ENCODE results near the gene DIP2A. TPM values are rescaled to one million over a fixed set of nuclear protein-coding genes. Genes with fewer than 3 reads are reported as not detected.

Gene DIP2A
- polyA plus RNA-seq, 3 donors: 4.6 to 55.4 (median 6.1) TPM

DNA sequence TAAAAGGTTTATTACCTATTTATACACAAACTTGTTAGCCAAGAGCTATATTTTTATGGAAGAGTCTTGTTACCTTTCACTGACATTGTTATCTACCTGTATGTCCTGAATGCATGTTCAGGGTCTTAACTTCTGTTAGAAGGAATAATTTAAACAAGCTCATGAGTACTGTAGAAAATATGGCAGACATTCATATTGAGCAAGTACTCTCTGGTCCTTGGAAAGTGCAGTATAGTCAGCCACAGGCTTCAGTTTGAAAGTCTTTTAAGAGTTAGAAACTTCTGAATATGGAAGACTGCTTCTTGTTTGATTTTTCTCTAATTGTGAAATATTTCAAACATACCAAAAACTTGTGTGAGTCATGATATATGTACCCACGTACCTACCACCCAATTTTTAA lies 16.6 kb downstream of the DIP2A start:
- Histone ChIP-seq H3K27me3 (ENCODE audit: control insufficient read depth in 2 of 2, insufficient read depth in 2 of 2, low read length in 2 of 2) (no peaks in the 10 kb centered on the region), H3K36me3 (replicated peaks in 1 of 2; ENCODE audit: control insufficient read depth in 1 of 2, insufficient read depth in 2 of 2, low read length in 2 of 2) (peaks cover under 1 to 16% of the 10 kb centered on the region in 2 donors), H3K9me3 (replicated peaks in 1 of 2; ENCODE audit: control insufficient read depth in 1 of 2, insufficient read depth in 1 of 2, low read length in 2 of 2) (no peaks in the 10 kb centered on the region), H3K4me3 (replicated peaks in 1 of 3; ENCODE audit: low read depth in 2 of 3, low read length in 3 of 3) (no peak overlapping the region), H3K79me2 (ENCODE audit: insufficient read depth, low read length) (peaks cover 41% of the 10 kb centered on the region), H3K27ac (ENCODE audit: low read depth in 1 of 2, low read length in 2 of 2) (peak overlapping the region in 1 of 2 donors; percentile 28), H3K4me2 (replicated peaks; ENCODE audit: extremely low read depth, low read length, poor library complexity, severe bottlenecking) (no peak overlapping the region), H3K9ac (ENCODE audit: insufficient read depth, low read length, poor library complexity, severe bottlenecking) (no peak overlapping the region), H2AFZ (ENCODE audit: insufficient read depth, low read depth, low read length, poor library complexity, severe bottlenecking) (no peak overlapping the region), H4K20me1 (ENCODE audit: insufficient read depth, low read length) (peaks cover 17% of the 10 kb centered on the region), H3K4me1 (ENCODE audit: control insufficient read depth in 1 of 2, insufficient read depth in 2 of 2, low read length in 2 of 2) (peaks cover 16 to 23% of the 10 kb centered on the region in 2 donors)
- peaks cover 0 to 3% (median 0%) of the 10 kb centered on the region in 3 donors for H3K27me3 Mint-ChIP-seq (ENCODE audit: low read depth in 3 of 3)
- no CpG with 5 or more reads among the region's 1 CpG for WGBS (ENCODE audit: insufficient coverage)
- no peak for DNase-seq
- intact Hi-C loops (cut with micrococcal nuclease): no loop called here
- TF ChIP-seq, protein P1, sequence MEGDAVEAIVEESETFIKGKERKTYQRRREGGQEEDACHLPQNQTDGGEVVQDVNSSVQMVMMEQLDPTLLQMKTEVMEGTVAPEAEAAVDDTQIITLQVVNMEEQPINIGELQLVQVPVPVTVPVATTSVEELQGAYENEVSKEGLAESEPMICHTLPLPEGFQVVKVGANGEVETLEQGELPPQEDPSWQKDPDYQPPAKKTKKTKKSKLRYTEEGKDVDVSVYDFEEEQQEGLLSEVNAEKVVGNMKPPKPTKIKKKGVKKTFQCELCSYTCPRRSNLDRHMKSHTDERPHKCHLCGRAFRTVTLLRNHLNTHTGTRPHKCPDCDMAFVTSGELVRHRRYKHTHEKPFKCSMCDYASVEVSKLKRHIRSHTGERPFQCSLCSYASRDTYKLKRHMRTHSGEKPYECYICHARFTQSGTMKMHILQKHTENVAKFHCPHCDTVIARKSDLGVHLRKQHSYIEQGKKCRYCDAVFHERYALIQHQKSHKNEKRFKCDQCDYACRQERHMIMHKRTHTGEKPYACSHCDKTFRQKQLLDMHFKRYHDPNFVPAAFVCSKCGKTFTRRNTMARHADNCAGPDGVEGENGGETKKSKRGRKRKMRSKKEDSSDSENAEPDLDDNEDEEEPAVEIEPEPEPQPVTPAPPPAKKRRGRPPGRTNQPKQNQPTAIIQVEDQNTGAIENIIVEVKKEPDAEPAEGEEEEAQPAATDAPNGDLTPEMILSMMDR (IDR thresholded peaks at IDR 0.05): no peak
- no peak overlapping the region for H3K27ac Mint-ChIP-seq
- no peak overlapping the region for H3K4me3 Mint-ChIP-seq
- H3K36me3 Mint-ChIP-seq: peaks cover 16 to 24% of the 10 kb centered on the region in 2 donors
- no peaks in the 10 kb centered on the region for H3K9me3 Mint-ChIP-seq
- H3K4me1 Mint-ChIP-seq: peaks cover 31% of the 10 kb centered on the region

DNA sequence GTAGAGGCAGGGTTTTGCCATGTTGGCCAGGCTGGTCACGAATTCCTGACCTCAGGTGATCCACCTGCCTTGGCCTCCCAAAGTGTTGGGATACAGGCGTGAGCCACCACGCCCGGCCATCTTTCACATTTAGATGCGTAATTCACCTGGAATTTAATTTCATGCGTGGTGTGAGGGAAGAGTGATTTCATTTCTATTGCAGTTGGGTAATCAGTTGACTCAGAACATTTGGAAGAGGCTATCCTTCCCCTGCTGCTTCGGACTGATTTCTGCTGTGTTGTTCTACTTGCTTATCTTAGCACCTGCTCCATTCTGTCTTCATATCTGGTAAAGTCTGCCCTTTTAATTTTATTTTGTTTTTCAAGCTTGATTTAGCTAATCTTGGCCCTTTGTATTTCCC lies 19.1 kb downstream of the DIP2A start:
- intact Hi-C loops (cut with micrococcal nuclease): no loop called here
- Mint-ChIP-seq H3K9me3 (no peaks in the 10 kb centered on the region), H3K4me1 (peaks cover 25% of the 10 kb centered on the region), H3K27ac (peak overlapping the region in 3 of 7 donors; percentile 6 to 42 (median 39)), H3K27me3 (ENCODE audit: low read depth in 3 of 3) (peaks cover 0 to 3% (median under 1%) of the 10 kb centered on the region in 3 donors), H3K4me3 (no peak overlapping the region), H3K36me3 (peaks cover 21 to 22% of the 10 kb centered on the region in 2 donors)
- H3K27me3 ChIP-seq (ENCODE audit: control insufficient read depth in 2 of 2, insufficient read depth in 2 of 2, low read length in 2 of 2): no peaks in the 10 kb centered on the region
- H4K20me1 ChIP-seq (ENCODE audit: insufficient read depth, low read length): peaks cover 29% of the 10 kb centered on the region
- no peak overlapping the region for H3K4me3 ChIP-seq (replicated peaks in 1 of 3; ENCODE audit: low read depth in 2 of 3, low read length in 3 of 3)
- H3K9ac ChIP-seq (ENCODE audit: insufficient read depth, low read length, poor library complexity, severe bottlenecking): no peak overlapping the region
- H3K4me2 ChIP-seq (replicated peaks; ENCODE audit: extremely low read depth, low read length, poor library complexity, severe bottlenecking): no peak overlapping the region
- H3K36me3 ChIP-seq (replicated peaks in 1 of 2; ENCODE audit: control insufficient read depth in 1 of 2, insufficient read depth in 2 of 2, low read length in 2 of 2): peaks cover 3 to 24% of the 10 kb centered on the region in 2 donors
- no peaks in the 10 kb centered on the region for H3K9me3 ChIP-seq (replicated peaks in 1 of 2; ENCODE audit: control insufficient read depth in 1 of 2, insufficient read depth in 1 of 2, low read length in 2 of 2)
- no peak for DNase-seq
- 87% methylated on average over 3 of the region's 7 CpGs for WGBS (ENCODE audit: insufficient coverage)
- TF ChIP-seq, protein P1 (IDR thresholded peaks at IDR 0.05): no peak
- no peak overlapping the region for H2AFZ ChIP-seq (ENCODE audit: insufficient read depth, low read depth, low read length, poor library complexity, severe bottlenecking)
- no peak overlapping the region for H3K27ac ChIP-seq (ENCODE audit: low read depth in 1 of 2, low read length in 2 of 2)
- H3K79me2 ChIP-seq (ENCODE audit: insufficient read depth, low read length): peaks cover 48% of the 10 kb centered on the region
- peaks cover 6 to 7% of the 10 kb centered on the region in 2 donors for H3K4me1 ChIP-seq (ENCODE audit: control insufficient read depth in 1 of 2, insufficient read depth in 2 of 2, low read length in 2 of 2)
